A172 (cell line): ENCODE results near the gene UCHL5. TPM values are rescaled to one million over a fixed set of nuclear protein-coding genes. Genes with fewer than 3 reads are reported as not detected.

ENCODE experiments used
- DNase-seq: peaks from one replicate; pipeline ENCODE4 v3.0.0-alpha.2; 2015; ENCODE audit warnings: low spot score
- total RNA-seq: library from RNA; depleted of rRNA; stranded (reverse); fragments of >200 nt; shearing (Covaris generic); gene quantifications from 2 replicates; pipeline ENCODE4 v1.2.3, GENCODE V29; 2014; rRNA removed

UCHL5 gene, protein sequence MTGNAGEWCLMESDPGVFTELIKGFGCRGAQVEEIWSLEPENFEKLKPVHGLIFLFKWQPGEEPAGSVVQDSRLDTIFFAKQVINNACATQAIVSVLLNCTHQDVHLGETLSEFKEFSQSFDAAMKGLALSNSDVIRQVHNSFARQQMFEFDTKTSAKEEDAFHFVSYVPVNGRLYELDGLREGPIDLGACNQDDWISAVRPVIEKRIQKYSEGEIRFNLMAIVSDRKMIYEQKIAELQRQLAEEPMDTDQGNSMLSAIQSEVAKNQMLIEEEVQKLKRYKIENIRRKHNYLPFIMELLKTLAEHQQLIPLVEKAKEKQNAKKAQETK
- 49.3 and 53.8 TPM in 2 replicates for total RNA-seq

DNA sequence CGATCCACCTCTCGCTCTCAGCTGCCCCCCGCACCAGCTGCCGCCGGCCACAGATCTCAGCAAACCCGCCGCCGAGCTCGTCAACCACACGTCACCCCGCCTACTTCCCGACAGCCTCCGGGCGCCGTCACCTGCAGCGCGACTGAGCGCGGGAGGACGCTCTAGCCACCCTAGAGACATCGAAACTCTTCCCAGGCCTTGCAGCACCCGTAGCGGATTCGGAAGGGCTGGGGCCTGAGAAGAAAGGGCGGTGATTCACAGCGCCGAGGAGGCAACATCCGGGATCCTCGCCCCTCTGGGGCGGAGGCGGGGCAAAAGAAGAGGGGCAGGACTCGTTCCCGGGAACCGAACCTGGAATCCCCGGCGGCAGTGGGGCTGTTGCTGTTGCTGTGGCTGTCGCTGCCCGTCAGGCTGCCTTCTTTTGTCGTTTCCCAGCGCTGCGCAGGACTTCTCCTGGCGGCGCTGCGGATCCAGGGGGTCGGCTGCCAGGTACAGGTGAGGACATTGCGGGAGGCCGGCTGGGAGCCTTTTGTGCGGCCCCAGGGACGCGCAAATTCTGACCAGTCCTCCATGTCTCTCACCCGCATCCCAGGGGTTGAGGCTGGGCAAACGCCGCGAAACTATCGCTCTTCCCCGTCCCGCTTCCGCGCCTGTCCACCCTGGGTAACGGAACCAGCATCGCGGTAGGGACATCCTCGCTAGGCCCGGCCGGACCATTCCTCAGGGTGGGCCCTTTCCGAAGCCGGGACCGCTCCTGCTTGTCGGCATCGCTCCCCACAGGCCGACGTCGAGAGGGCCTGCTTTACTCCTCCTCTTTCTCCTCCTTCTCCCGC is at the start of gene UCHL5, which contains the start of gene RO60:
Gene UCHL5, minus strand, starts transcription at position 79 of the 833 bp plus-strand sequence. CDS start 100 bp downstream, outside the sequence.
Gene RO60, plus strand, starts transcription at position 331 of the 833 bp plus-strand sequence. CDS start 9,443 bp downstream, outside the sequence.
- DNase-seq: peak; percentile 98

- no peak for DNase-seq
These were observed 49.3 kb upstream of the UCHL5 start for GRCh38 chr1:193108471-193108870.

DNA sequence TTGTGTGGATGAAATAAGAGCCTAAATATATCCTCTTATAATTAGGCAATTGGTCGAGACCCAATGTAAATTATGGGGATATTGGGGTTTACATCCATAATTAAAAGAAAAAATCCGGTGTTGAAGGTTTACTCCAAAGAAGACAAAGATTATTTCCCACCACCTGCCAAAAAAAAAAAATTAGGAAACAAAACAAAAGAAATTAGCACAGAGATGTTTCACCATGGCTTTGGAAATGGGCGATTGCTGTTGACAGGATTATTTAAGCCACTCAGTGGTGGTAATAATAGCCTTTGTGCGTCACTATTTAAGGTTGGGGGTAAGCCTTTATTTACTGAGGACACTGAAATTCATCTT is 46.6 kb upstream of the UCHL5 start:
- DNase-seq: no peak

- DNase-seq: peak; percentile 80
These were observed 46.0 kb upstream of the UCHL5 start, which contains the start of gene GLRX2 for GRCh38 chr1:193104907-193105820. TSS of gene GLRX2 (minus strand) at chr1:193105414. CDS start at chr1:193105382, 32 bp downstream.

- DNase-seq: peak; percentile 57
These were observed 45.3 kb upstream of the UCHL5 start for GRCh38 chr1:193104502-193104906.

DNA sequence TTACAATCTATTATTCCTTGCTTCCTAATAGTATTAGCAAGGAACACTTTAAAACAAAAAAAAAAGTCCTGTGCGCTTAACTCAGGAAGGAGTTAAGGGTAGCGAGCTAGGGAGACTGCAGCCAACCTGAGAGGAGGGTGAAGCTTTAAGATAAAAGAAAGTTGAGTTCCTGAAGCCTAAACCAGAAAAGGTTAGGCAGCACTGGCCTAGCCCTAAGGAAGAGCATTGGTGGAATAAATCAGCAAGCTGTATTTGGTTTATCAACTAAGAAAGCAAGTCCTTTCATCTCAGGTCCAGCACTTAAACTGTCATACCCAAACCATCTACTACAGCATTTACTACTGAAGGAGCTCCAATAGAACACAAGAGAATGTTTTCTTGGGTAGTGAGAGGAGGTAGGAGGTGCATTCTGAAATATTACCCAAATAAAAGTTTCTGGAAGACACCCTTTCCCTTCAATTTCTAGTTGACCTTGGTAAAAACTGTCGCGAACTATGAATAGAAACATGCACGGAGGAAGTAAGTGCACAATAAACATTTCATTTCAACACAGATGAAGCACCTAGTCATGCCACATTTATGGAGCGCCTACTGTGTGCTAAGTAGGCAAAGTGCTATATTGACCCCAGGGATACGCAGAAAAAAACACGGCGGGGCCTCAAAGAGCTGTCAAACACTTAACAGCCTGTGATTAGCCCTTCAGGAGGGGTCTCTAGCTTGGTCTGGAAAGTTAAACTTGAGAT is 44.8 kb upstream of the UCHL5 start:
- DNase-seq: peak; percentile 18

- DNase-seq: no peak
These were observed 43.5 kb upstream of the UCHL5 start for GRCh38 chr1:193102662-193103061.

DNA sequence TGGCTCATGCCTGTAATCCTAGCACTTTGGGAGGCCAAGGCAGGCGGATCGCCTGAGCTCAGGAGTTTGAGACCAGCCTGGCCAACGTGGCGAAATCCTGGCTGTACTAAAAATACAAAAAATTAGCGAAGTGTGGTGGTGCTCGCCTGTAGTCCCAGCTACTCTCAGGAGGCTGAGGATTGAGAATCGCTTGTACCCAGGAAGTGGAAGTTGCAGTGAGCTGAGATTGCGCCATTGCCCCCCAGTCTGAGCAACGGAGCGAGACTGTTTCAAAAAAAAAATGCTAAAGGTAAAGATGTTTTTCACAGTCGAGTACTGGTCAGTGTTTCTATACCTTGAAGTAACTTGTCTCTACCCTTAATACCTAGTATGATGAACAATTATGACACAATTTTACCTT is 35.0 kb upstream of the UCHL5 start:
- no peak for DNase-seq

DNA sequence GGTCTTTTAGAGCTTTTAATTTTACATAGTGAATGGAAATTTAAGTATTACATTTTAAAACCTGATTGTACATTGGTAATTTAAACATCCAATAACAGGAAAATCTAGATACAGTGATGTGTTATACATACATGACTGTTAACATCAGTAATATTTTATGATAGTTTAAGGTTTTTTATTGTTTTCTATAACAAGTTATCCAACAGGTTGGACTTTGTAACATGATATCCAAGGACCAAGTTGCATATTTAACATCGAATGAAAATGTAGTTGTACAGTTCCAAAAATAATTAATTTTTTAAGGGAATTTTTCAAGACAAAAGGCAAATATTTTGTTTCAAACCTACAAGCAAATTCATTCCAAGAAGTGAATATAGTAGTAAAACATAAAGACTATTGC is 31.7 kb upstream of the UCHL5 start:
- no peak for DNase-seq

DNA sequence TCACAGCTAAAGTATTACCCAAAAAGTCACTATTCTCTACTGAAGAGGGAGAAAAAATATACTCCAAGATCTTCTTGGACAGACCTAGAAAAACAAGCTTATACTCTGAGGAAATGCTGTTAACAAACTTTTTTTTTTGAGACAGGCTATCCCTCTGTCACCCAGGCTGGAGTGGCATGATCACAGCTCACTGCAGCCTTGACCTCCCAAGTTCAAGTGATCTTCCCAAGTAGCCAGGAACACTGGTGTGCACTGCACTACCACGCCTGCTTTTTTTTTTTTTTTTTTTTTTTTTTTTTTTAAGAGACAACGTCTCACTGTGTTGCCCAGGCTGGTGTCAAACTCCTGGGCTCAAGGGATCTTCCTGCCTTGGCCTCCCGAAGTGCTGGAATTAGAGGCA is 28.7 kb upstream of the UCHL5 start:
- DNase-seq: no peak

GRCh38 chr1:193086342-193086741 is 27.2 kb upstream of the UCHL5 start:
- no peak for DNase-seq

DNA sequence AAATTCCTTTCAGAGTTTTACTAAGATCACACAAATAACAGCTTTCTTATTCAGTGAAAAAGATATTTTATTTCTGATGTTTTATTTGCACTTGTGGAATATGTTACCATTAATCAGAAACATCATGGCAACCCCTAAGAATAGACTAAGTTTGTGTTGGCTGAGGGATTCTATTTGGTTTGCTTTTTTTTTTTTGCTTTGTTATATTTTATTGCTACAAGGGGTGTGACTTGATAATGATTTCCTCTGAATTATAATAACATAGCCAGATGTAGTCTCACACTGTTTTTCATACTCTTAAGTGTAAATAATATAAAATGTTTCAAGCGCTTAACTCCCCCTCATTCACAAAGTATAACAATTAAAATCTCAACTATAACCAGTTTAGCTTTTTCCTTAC is 26.1 kb upstream of the UCHL5 start:
- no peak for DNase-seq

DNA sequence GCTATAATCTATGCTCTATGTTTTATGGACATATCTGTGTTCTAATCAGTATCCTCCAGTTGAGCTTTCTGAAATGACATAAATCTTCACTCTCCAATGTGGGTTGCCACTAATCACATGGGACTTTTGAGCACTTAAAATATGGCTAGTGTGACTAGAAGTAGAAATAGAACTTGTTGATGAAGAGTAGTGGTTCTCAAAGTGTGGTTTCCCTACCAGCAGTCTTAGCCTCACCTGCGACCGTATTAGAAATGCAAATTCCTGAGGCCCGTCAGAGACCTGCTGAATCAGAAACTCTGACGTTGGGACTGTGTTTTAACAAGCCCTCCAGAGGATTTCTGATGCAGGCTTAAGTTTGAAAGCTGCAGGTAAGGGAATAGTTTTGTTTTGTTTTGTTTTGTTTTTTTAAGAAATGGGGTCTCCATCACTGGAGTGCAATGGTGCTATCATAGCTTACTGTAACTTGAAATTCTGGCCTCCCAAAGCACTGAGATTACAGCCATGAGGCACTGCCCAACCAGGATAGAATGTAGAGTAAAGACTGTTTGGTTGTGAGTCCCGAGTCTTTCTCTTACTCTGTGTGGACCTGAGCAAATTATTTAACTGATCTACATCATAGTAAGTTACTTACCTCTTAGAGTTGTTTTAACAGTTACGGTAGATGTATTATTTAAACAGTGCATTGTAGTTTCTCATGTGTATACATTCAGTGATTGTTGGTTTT is 24.4 kb upstream of the UCHL5 start:
- no peak for DNase-seq

DNA sequence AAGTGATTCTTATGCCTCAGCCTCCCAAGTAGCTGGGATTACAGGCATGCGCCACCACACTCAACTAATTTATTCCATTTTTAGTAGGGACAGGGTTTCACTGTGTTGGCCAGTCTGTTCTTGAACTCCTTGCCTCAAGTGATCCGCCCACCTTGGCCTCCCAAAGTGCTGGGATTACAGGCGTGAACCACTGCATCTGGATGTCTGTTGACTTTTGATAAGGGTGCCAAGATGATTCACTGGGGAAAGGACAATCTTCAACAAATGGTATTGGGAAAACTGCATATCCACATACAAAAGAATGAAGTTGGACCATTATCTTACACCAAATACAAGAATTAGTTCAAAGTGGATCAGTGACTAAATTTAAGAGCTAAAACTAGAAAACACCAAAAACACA is 20.0 kb upstream of the UCHL5 start:
- no peak for DNase-seq

DNA sequence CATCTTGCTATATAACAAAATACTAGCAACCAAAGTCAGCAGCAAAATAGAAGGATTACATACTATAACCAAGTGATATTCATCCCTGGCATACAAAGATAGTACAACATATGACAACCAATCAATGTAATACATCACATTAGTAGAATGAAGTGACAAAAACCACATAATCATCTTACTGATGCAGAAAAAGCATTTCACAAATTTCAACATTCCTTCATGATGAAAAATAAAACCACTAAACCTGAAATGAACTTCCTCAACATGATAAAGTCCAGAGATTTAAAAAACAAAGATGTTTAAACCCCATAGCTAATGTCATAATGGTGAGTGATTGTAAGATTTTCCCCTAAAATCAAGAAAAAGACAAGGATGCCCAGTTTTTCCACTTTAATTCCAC is 18.8 kb upstream of the UCHL5 start:
- no peak for DNase-seq

DNA sequence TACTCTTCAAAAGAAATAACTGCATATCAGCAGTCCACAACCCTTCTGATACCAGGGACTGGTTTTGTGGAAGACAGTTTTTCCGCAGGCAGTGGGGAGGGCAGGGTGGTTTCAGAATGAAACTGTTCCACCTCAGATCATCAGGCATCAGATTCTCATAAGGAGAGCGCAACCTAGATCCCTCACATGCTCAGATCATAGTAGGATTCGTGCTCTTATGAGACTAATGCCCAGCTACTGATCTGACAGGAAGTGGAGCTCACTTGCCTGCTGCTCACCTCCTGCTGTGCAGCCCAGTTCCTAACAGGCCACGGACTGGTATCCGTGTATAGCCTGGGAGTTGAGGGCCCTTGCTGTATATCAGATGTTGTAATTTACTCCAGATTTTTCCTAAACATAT is 11.8 kb upstream of the UCHL5 start:
- DNase-seq: peak; percentile 64

DNA sequence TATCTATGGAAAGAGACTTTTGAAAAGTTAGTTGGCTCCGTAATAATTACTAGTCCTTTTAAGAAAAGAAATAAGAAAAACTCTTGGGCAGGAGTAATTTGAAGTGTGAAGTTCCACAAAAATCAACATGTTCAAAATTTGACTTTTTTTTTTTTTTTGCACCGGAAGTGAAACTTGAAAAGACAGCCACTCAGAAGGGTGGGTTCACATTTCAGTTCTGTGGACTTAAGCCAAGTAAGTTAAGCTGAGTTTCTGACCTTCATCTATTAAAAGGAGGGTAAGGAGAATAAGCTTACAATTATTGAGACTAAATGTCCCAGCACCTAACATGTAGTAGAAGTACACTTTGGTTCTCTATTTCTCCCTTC is 11.2 kb upstream of the UCHL5 start:
- no peak for DNase-seq

DNA sequence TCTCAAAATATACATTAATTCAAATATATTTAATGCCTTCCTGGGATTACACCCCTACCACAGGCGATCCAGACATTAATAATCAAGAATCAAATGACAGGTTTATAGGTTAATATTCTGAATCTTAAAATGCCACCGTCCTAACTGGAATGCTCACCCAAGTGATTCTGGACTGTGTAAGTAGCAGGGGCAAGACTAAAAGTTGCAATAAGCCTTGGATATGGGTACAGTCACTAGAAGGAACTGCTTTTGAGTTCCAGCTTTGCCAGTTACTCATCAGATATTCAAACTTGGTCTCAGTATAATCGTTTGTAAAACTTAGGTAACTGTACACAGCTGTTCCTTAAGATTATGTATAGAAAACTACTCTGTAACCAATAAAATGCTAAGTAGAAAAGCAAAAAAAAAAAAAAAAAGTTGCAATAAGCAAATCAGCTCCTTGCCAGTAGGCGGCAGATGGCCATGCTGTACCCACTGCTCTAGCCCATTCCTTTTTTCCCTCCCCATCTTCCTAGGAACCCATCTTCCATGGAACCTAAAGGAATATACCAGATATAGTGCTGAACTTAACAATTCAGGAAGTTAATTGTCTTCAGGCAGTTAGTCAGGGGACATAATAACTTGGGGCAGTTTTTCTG is 10.7 kb upstream of the UCHL5 start:
- DNase-seq: peak; percentile 40

DNA sequence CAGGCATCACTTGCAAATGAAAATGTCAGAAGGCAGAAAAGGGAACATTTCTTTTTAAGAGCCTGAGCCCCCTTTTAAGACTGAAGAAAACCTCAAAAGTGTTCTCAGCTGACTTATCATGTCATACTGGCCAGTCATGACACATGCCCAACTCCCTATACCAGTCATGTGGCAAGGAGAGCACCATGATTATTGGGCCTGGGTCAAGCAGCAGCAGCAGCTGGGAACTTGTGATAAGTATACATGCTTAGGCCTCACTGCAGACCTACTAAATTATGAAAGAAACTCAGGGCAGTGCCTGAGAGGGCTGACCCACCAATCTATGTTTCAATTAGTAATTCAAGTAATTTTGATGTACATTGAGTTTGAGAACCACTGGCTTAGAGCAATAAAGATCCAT is 8.9 kb upstream of the UCHL5 start:
- no peak for DNase-seq

- DNase-seq: no peak
These were observed 7.4 kb upstream of the UCHL5 start for GRCh38 chr1:193066606-193067005.
